K562 (cell line): Measurements from ENCODE around the gene LYPD3. TPM values are rescaled to one million over a fixed set of nuclear protein-coding genes. Genes with fewer than 3 reads are reported as not detected.

ENCODE experiments used
- CEBPB ChIP-seq: fragments of 450-650 bp; IDR thresholded peaks from 2 replicates; pipeline ENCODE4 v1.6.1; 2016; ENCODE audit warnings: missing genetic modification characterization, missing compliant biosample characterization
- CEBPG ChIP-seq, 3 experiments: fragments of 200-800 bp in 1 of 3; sonication (Bioruptor generic) in 1 of 3; sonication (generic) in 1 of 3; formaldehyde crosslinking in 1 of 3; IDR thresholded peaks in 2 of 3; conservative IDR thresholded peaks in 1 of 3; 2 replicates each; pipeline versions ENCODE4 v1.6.1 to v1.8.0; 2016 to 2022; ENCODE audit warnings: missing compliant biosample characterization in 2 of 3, missing genetic modification characterization in 2 of 3, mild to moderate bottlenecking in 1 of 3, missing genetic modification reagents in 1 of 3
- ELF2 ChIP-seq: fragments of 250-450 bp; sonication (Bioruptor Pico); IDR thresholded peaks from 2 replicates; pipeline ENCODE4 v1.5.0; 2021; ENCODE audit warnings: mild to moderate bottlenecking
- FOXJ2 ChIP-seq: fragments of 200-800 bp; sonication (Bioruptor generic); IDR thresholded peaks from 2 replicates; pipeline ENCODE4 v1.6.1; 2016; ENCODE audit warnings: missing genetic modification characterization, missing compliant biosample characterization
- KLF13 ChIP-seq: fragments of 450-650 bp; IDR thresholded peaks from 2 replicates; pipeline ENCODE4 v1.6.1; 2016; ENCODE audit warnings: missing genetic modification characterization, low read depth, mild to moderate bottlenecking, missing compliant biosample characterization, moderate library complexity, borderline replicate concordance
- NFE2L1 ChIP-seq: fragments of 450-650 bp; IDR thresholded peaks from 2 replicates; pipeline ENCODE4 v1.6.1; 2016; ENCODE audit warnings: missing genetic modification characterization, low read depth, mild to moderate bottlenecking, missing compliant biosample characterization, moderate library complexity, borderline replicate concordance
- NRF1 ChIP-seq, 2 experiments: fragments of 450-650 bp; IDR thresholded peaks in 1 of 2; conservative IDR thresholded peaks in 1 of 2; 2 replicates each; pipeline ENCODE4 v1.6.1; 2014; ENCODE audit warnings: mild to moderate bottlenecking in 2 of 2
- PYGO2 ChIP-seq: fragments of 450-650 bp; IDR thresholded peaks from 2 replicates; pipeline ENCODE4 v1.6.1; 2016; ENCODE audit warnings: mild to moderate bottlenecking, missing genetic modification characterization, moderate library complexity, missing compliant biosample characterization
- RUNX1 ChIP-seq: sonication (generic); IDR thresholded peaks from 2 replicates; pipeline ENCODE4 v1.6.1; 2016; ENCODE audit warnings: antibody characterized with exemption, low read depth
- STAG1 ChIP-seq: sonication (generic); formaldehyde crosslinking; IDR thresholded peaks from 2 replicates; pipeline ENCODE4 v1.5.0; 2020; ENCODE audit warnings: missing genetic modification reagents, borderline replicate concordance
- TAL1 ChIP-seq: fragments of 450-650 bp; IDR thresholded peaks from 2 replicates; pipeline ENCODE4 v1.6.1; 2016; ENCODE audit warnings: mild to moderate bottlenecking
- U2AF2 ChIP-seq: fragments of 200-400 bp; formaldehyde crosslinking; optimal IDR thresholded peaks from 2 replicates; pipeline ENCODE3; 2017; ENCODE audit warnings: low read depth, mild to moderate bottlenecking, low read length
- ZNF165 ChIP-seq: fragments of 250-450 bp; sonication (Bioruptor Pico); IDR thresholded peaks from 2 replicates; pipeline ENCODE4 v1.4.0; 2020; ENCODE audit warnings: borderline replicate concordance
- polyA plus RNA-seq, 8 experiments: library from polyadenylated mRNA; depleted of rRNA in 4 of 8; stranded (reverse) in 5 of 8; unstranded in 3 of 8; fragments of >200 nt; fragmentation: Nextera tagmentation in 2 of 8; fragmentation: Illumina TruSeq in 1 of 8; extraction: Ambion mirVana in 2 of 8; extraction: Trizol in 1 of 8; gene quantifications; 2 replicates each; pipeline versions ENCODE4 v1.2.1 to v1.2.3, GENCODE V29; 2011 to 2014; ENCODE audit warnings: inconsistent platforms in 1 of 8, missing spikeins in 1 of 8
- total RNA-seq, 7 experiments: library from RNA; depleted of rRNA in 6 of 7; stranded (reverse); fragments of >200 nt in 6 of 7; fragmentation: Illumina TruSeq in 2 of 7; extraction: Trizol in 2 of 7; gene quantifications; 2 replicates each; pipeline versions ENCODE4 v1.2.1 to v1.2.3, GENCODE V29; 2011 to 2021; ENCODE audit warnings: low replicate concordance in 1 of 7
- TF ChIP-seq, protein P1 (sequence below): fragments of 450-650 bp; formaldehyde crosslinking; IDR thresholded peaks from 2 replicates; pipeline ENCODE4 v1.4.0; 2020; ENCODE audit warnings: mild to moderate bottlenecking, moderate library complexity
- TF ChIP-seq, protein P2 (sequence below): fragments of 250-450 bp; sonication (Bioruptor Pico); IDR thresholded peaks from 2 replicates; pipeline ENCODE4 v1.8.0; 2022; ENCODE audit warnings: inconsistent platforms, mild to moderate bottlenecking, moderate library complexity, borderline replicate concordance
- TF ChIP-seq, protein P3 (sequence below): fragments of 450-650 bp; IDR thresholded peaks from 2 replicates; pipeline ENCODE4 v1.6.1; 2016; ENCODE audit warnings: low read depth, mild to moderate bottlenecking, moderate library complexity
- TF ChIP-seq, protein P4 (sequence below), 2 experiments: fragments of 450-650 bp in 1 of 2; sonication (generic) in 1 of 2; formaldehyde crosslinking in 1 of 2; IDR thresholded peaks in 1 of 2; conservative IDR thresholded peaks in 1 of 2; 2 replicates each; pipeline versions ENCODE4 v1.6.1 to v1.8.1; 2016 to 2023; ENCODE audit warnings: mild to moderate bottlenecking in 2 of 2, moderate library complexity in 2 of 2, inconsistent platforms in 1 of 2, missing genetic modification reagents in 1 of 2
- TF ChIP-seq, protein P5 (sequence below): sonication (generic); formaldehyde crosslinking; IDR thresholded peaks from 2 replicates; pipeline ENCODE4 v1.8.1; 2023; ENCODE audit warnings: mild to moderate bottlenecking, missing genetic modification reagents
- TF ChIP-seq, protein P6 (sequence below), 3 experiments: fragments of 200-800 bp in 1 of 3; sonication (Bioruptor generic) in 1 of 3; sonication (generic) in 1 of 3; formaldehyde crosslinking in 1 of 3; IDR thresholded peaks; 2 replicates each; pipeline versions ENCODE4 v1.6.1 to v1.8.0; 2016 to 2022; ENCODE audit warnings: mild to moderate bottlenecking in 2 of 3, missing compliant biosample characterization in 2 of 3, missing genetic modification characterization in 2 of 3, missing genetic modification reagents in 1 of 3

Gene LYPD3
- total and polyA plus RNA-seq, 9 of the 15 experiments (the other 6 are each of a cell fraction or from before 2014, with no cell fraction given): 0.04 to 0.33 (median 0.20) TPM; not detected in 1

DNA sequence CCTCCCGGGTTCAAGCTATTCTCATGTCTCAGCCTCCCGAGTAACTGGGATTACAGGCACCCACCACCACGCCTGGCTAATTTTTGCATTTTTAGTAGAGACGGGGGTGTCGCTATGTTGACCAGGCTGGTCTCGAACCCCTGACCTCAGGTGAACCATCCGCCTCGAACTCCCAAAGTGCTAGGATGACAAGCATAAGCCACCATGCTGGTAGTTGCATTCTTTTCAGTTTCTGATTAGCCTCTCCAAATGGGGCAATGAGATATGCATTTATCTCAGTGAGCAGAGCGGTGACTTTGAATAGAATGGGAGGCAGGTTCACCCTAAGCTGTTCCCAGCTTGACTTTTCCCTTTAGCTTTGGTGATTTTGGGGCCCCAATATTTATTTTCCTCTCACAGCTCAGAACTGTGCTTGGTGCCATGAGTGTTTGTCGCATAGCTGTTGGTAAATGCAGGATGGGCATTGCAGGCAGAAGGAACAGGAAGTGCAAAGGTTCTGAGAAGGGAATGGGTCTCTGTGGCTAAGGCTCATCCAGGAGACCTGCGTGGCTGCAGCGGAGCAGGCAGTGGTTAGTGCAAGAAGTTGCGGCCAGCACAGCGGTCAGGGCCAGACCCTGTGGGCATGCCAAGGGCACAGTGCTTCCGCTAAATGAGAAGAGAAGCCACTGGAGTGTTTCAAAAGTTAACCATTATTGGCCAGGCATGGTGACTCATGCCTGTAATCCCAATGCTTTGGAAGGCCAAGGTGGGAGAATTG, 20.7 kb downstream of the LYPD3 start (continued):
- TF ChIP-seq CEBPG (CRISPR knock-in tag; IDR thresholded peaks at IDR 0.05) (no peak), CEBPG (tag; conservative IDR thresholded peaks at IDR 0.05 in 1 of 2, IDR thresholded peaks at IDR 0.05 in 1 of 2) (no peak), STAG1 (no peak), RUNX1 (no peak), U2AF2 (no peak), NRF1 (conservative IDR thresholded peaks at IDR 0.05 in 1 of 2, IDR thresholded peaks at IDR 0.05 in 1 of 2) (no peak), ZNF165 (CRISPR knock-in tag) (no peak), KLF13 (tag) (no peak), ELF2 (no peak), FOXJ2 (tag) (no peak), PYGO2 (tag) (no peak), NFE2L1 (tag) (no peak), TAL1 (peak; percentile 88), CEBPB (tag) (no peak)
- TF ChIP-seq, protein P1, sequence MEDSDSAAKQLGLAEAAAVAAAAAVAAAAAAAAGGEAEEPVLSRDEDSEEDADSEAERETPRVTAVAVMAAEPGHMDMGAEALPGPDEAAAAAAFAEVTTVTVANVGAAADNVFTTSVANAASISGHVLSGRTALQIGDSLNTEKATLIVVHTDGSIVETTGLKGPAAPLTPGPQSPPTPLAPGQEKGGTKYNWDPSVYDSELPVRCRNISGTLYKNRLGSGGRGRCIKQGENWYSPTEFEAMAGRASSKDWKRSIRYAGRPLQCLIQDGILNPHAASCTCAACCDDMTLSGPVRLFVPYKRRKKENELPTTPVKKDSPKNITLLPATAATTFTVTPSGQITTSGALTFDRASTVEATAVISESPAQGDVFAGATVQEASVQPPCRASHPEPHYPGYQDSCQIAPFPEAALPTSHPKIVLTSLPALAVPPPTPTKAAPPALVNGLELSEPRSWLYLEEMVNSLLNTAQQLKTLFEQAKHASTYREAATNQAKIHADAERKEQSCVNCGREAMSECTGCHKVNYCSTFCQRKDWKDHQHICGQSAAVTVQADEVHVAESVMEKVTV (CRISPR knock-in tag): no peak
- TF ChIP-seq, protein P2, sequence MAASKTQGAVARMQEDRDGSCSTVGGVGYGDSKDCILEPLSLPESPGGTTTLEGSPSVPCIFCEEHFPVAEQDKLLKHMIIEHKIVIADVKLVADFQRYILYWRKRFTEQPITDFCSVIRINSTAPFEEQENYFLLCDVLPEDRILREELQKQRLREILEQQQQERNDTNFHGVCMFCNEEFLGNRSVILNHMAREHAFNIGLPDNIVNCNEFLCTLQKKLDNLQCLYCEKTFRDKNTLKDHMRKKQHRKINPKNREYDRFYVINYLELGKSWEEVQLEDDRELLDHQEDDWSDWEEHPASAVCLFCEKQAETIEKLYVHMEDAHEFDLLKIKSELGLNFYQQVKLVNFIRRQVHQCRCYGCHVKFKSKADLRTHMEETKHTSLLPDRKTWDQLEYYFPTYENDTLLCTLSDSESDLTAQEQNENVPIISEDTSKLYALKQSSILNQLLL (CRISPR knock-in tag): no peak
- TF ChIP-seq, protein P3, sequence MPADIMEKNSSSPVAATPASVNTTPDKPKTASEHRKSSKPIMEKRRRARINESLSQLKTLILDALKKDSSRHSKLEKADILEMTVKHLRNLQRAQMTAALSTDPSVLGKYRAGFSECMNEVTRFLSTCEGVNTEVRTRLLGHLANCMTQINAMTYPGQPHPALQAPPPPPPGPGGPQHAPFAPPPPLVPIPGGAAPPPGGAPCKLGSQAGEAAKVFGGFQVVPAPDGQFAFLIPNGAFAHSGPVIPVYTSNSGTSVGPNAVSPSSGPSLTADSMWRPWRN: no peak
- TF ChIP-seq, protein P4, sequence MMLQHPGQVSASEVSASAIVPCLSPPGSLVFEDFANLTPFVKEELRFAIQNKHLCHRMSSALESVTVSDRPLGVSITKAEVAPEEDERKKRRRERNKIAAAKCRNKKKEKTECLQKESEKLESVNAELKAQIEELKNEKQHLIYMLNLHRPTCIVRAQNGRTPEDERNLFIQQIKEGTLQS (IDR thresholded peaks at IDR 0.05): 0 out of 2 replicates have a peak, but pooled peaks have one; percentile 19
- TF ChIP-seq, protein P4 (CRISPR knock-in tag; conservative IDR thresholded peaks at IDR 0.05): no peak
- TF ChIP-seq, protein P5, sequence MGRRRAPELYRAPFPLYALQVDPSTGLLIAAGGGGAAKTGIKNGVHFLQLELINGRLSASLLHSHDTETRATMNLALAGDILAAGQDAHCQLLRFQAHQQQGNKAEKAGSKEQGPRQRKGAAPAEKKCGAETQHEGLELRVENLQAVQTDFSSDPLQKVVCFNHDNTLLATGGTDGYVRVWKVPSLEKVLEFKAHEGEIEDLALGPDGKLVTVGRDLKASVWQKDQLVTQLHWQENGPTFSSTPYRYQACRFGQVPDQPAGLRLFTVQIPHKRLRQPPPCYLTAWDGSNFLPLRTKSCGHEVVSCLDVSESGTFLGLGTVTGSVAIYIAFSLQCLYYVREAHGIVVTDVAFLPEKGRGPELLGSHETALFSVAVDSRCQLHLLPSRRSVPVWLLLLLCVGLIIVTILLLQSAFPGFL (CRISPR knock-in tag): no peak
- TF ChIP-seq, protein P6, sequence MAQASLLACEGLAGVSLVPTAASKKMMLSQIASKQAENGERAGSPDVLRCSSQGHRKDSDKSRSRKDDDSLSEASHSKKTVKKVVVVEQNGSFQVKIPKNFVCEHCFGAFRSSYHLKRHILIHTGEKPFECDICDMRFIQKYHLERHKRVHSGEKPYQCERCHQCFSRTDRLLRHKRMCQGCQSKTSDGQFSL (CRISPR knock-in tag; IDR thresholded peaks at IDR 0.05): no peak
- TF ChIP-seq, protein P6 (tag; IDR thresholded peaks at IDR 0.05): no peak
